Measurements from ENCODE around the gene TK2.

Gene TK2

DNA sequence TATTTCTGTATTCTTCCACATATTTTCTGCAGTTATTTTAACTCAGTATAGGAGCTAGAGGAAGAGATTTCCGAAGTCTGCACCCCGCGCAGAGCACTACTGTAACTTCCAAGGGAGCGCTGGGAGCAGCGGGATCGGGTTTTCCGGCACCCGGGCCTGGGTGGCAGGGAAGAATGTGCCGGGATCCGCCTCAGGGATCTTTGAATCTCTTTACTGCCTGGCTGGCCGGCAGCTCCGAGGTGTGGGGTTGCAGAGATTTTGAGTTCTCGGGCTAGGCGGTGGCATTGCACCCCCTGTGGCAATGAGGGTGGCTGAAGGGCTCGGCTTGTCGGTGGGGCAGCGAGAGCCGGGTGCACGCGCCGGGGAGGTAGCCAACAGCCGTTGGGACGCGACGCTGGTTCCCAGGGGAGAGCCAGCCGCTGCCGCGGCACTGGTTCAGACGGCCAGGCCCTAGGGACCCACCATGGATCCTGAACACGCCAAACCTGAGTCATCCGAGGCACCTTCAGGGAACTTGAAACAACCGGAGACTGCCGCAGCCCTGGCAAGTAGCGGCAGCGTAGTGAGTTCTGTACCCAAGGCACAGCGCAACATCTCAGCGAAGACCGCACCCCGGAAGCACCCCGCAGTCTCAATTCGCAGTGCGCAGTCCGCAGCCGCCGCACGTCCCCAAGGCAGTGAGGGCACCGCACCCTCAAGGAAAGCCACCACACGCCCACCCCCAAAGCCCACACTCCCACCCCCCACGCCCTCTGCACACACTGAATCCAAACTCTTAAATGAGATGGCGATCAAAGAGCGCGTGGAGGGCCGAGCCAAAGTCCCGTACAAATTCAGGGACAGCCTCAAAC, 16.4 kb upstream of the TK2 start, which contains the start of gene CMTM1:
Gene CMTM1 (plus strand): TSS at position 389 of the 851 bp plus-strand sequence. CDS start 75 bp downstream, at position 464.
- H3K27me3 ChIP-seq (ENCODE audit: low read length), result no peaks in the 10 kb centered on the region
- H2AFZ ChIP-seq (ENCODE audit: low read depth, low read length, severe bottlenecking), result no peak within 1 kb of the TSS
- TF ChIP-seq, protein P1, sequence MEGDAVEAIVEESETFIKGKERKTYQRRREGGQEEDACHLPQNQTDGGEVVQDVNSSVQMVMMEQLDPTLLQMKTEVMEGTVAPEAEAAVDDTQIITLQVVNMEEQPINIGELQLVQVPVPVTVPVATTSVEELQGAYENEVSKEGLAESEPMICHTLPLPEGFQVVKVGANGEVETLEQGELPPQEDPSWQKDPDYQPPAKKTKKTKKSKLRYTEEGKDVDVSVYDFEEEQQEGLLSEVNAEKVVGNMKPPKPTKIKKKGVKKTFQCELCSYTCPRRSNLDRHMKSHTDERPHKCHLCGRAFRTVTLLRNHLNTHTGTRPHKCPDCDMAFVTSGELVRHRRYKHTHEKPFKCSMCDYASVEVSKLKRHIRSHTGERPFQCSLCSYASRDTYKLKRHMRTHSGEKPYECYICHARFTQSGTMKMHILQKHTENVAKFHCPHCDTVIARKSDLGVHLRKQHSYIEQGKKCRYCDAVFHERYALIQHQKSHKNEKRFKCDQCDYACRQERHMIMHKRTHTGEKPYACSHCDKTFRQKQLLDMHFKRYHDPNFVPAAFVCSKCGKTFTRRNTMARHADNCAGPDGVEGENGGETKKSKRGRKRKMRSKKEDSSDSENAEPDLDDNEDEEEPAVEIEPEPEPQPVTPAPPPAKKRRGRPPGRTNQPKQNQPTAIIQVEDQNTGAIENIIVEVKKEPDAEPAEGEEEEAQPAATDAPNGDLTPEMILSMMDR (IDR thresholded peaks at IDR 0.05; ENCODE audit: insufficient read depth, low read length, poor library complexity, severe bottlenecking), result no peak
- no peak for TF ChIP-seq EZH2phosphoT487 (conservative IDR thresholded peaks at IDR 0.05; ENCODE audit: low read length)
- H3K9me2 ChIP-seq (replicated peaks; ENCODE audit: insufficient read depth, low read length), result no peaks in the 10 kb centered on the region
- no peak within 1 kb of the TSS for H3K4me3 ChIP-seq (ENCODE audit: insufficient read depth, low read length, poor library complexity, severe bottlenecking)
- H3K4me2 ChIP-seq (ENCODE audit: low read depth, low read length, poor library complexity, severe bottlenecking), result no peak within 1 kb of the TSS
- H3K79me2 ChIP-seq (ENCODE audit: insufficient read depth, low read length), result no peaks in the 10 kb centered on the region; the same call in 1 of the 2 replicates
- H3K27ac ChIP-seq (ENCODE audit: low read depth, low read length), result no peak within 1 kb of the TSS
- peaks cover 10% of the 10 kb centered on the region; the same call in 1 of the 2 replicates for H3F3A ChIP-seq (ENCODE audit: insufficient read depth)
- H3K36me3 ChIP-seq (ENCODE audit: low read length), result peaks cover 22% of the 10 kb centered on the region
- H3K9me3 ChIP-seq (ENCODE audit: insufficient read depth, low read length), result no peaks in the 10 kb centered on the region
- no peak within 1 kb of the TSS for H3K9ac ChIP-seq (ENCODE audit: low read length)
- no peaks in the 10 kb centered on the region for H4K20me1 ChIP-seq (ENCODE audit: low read depth, low read length)

DNA sequence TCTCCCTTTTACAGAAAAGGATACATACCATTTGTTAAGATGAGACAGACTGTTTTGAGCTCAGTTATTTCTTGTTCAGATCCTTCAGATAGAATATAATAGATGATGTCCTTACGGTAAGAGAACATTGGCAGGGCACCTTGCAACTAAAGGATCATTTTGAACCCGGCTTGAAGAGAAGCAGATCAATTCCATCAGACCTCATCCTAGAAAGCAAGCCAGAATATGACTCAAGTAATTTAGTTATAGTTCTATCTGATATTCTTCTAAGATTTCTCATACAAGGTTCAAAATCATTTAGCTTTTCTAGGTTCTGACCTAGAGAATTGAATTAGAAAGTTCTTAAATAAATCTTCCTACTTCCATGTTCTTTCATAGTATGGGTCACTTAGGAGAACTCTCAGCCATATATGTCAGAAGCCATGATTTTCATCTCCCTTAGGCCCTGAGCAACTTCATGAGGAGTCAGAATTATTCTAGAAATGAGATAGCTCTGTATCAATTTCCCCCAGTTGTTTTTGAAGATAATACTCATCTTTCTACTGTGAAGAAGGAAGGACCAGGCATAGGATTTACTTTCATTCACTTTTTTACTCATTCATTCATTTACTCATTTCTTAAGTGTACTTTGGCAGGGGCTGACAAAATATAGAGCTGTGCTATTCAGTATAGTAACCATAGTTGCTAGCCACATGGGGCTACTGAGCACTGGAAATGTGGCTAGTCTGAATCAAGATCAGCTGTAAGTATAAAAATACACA, 13.8 kb upstream of the TK2 start:
- H3K4me3 ChIP-seq (ENCODE audit: insufficient read depth, low read length, poor library complexity, severe bottlenecking), result no peak overlapping the region
- no peaks in the 10 kb centered on the region for H3K9me3 ChIP-seq (ENCODE audit: insufficient read depth, low read length)
- no peak overlapping the region for H3K9ac ChIP-seq (ENCODE audit: low read length)
- H3K79me2 ChIP-seq (ENCODE audit: insufficient read depth, low read length), result no peaks in the 10 kb centered on the region; the same call in 1 of the 2 replicates
- H3K36me3 ChIP-seq (ENCODE audit: low read length), result peaks cover 17% of the 10 kb centered on the region
- no peak overlapping the region for H3K4me2 ChIP-seq (ENCODE audit: low read depth, low read length, poor library complexity, severe bottlenecking)
- no peaks in the 10 kb centered on the region for H3K9me2 ChIP-seq (replicated peaks; ENCODE audit: insufficient read depth, low read length)
- 0 out of 2 replicates have a peak, but pooled peaks cover 4% of the 10 kb centered on the region for H4K20me1 ChIP-seq (ENCODE audit: low read depth, low read length)
- H3K27me3 ChIP-seq (ENCODE audit: low read length), result no peaks in the 10 kb centered on the region
- no peaks in the 10 kb centered on the region for H3F3A ChIP-seq (ENCODE audit: insufficient read depth)
- H2AFZ ChIP-seq (ENCODE audit: low read depth, low read length, severe bottlenecking), result no peak overlapping the region
- no peak overlapping the region for H3K27ac ChIP-seq (ENCODE audit: low read depth, low read length)
- no peak for TF ChIP-seq EZH2phosphoT487 (conservative IDR thresholded peaks at IDR 0.05; ENCODE audit: low read length)
- TF ChIP-seq, protein P1 (IDR thresholded peaks at IDR 0.05; ENCODE audit: insufficient read depth, low read length, poor library complexity, severe bottlenecking), result no peak

- Histone ChIP-seq H3K79me2 (ENCODE audit: insufficient read depth, low read length) (no peaks in the 10 kb centered on the region; the same call in 1 of the 2 replicates), H3K9ac (ENCODE audit: low read length) (no peak overlapping the region), H3K9me3 (ENCODE audit: insufficient read depth, low read length) (no peaks in the 10 kb centered on the region), H3K27me3 (ENCODE audit: low read length) (no peaks in the 10 kb centered on the region), H3K27ac (ENCODE audit: low read depth, low read length) (no peak overlapping the region), H3K4me3 (ENCODE audit: insufficient read depth, low read length, poor library complexity, severe bottlenecking) (no peak overlapping the region), H4K20me1 (ENCODE audit: low read depth, low read length) (0 out of 2 replicates have a peak, but pooled peaks cover 4% of the 10 kb centered on the region), H2AFZ (ENCODE audit: low read depth, low read length, severe bottlenecking) (no peak overlapping the region), H3K4me2 (ENCODE audit: low read depth, low read length, poor library complexity, severe bottlenecking) (no peak overlapping the region), H3K9me2 (replicated peaks; ENCODE audit: insufficient read depth, low read length) (no peaks in the 10 kb centered on the region), H3F3A (ENCODE audit: insufficient read depth) (no peaks in the 10 kb centered on the region), H3K36me3 (ENCODE audit: low read length) (peaks cover 21% of the 10 kb centered on the region)
- TF ChIP-seq, protein P1 (IDR thresholded peaks at IDR 0.05; ENCODE audit: insufficient read depth, low read length, poor library complexity, severe bottlenecking), result no peak
- no peak for TF ChIP-seq EZH2phosphoT487 (conservative IDR thresholded peaks at IDR 0.05; ENCODE audit: low read length)
Measured at GRCh38 chr16:66562986-66563385, 13.1 kb upstream of the TK2 start.
